ENCODE data around the gene USP40. TPM values are rescaled to one million over a fixed set of nuclear protein-coding genes. Genes with fewer than 3 reads are reported as not detected.

The USP40 gene
- total RNA-seq, 1 experiment from 2014 or later, result 34.9 TPM

DNA sequence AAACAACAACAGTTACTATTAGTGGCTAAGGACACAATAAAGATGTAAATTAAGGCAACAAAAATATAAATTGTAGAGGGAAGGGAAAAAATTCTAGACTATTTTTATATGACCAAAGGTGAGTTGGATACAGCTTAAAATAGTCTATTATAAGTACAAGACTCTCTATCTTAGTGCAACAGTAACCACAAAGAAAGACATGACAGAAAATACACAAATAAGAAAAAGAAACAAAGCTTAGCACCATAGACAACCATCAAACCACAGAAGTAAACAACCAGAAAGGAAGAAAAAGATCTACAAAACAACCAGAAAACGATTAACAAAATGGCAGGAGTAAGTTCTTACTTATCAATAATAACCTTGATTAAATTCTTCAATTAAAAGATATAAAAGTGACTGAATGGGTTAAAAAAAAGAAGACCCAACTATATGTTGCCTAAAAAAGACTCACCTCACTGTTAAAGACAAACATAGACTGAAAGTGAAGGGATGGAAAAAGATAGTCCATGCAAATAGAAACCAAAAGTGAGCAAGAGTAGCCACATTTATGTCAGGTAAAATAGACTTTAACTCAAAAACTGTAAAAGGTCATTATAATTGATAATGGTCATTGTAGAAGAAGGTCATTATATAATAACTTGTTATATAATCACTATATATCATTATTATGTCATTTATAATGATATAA lies 62.5 kb downstream of the USP40 start:
- POLR2A ChIA-PET, result no interaction called here
- H3K4me3 ChIP-seq (replicated peaks in 1 of 2; ENCODE audit: low read depth in 1 of 2, low read length in 2 of 2), result no peak overlapping the region
- no TSS peak for BruUV-seq (replicated peaks)
- no peak overlapping the region for H2AFZ ChIP-seq (ENCODE audit: low read depth, low read length, poor library complexity, severe bottlenecking)
- no peak overlapping the region for H3K27ac ChIP-seq (ENCODE audit: low read depth, low read length)
- H3K9me3 ChIP-seq (ENCODE audit: control insufficient read depth in 1 of 2, insufficient read depth in 1 of 2, low read depth in 1 of 2, low read length in 2 of 2), result 0 out of 4 replicates have a peak, but pooled peaks cover 0 to 5% of the 10 kb centered on the region in 2 experiments
- no peak for ATAC-seq
- intact Hi-C loops (cut with micrococcal nuclease), result no loop called here
- H3K9ac ChIP-seq (ENCODE audit: low read length), result no peak overlapping the region
- no peaks in the 10 kb centered on the region for H3K27me3 ChIP-seq (ENCODE audit: insufficient read depth, low read length)
- TF ChIP-seq, protein P1, sequence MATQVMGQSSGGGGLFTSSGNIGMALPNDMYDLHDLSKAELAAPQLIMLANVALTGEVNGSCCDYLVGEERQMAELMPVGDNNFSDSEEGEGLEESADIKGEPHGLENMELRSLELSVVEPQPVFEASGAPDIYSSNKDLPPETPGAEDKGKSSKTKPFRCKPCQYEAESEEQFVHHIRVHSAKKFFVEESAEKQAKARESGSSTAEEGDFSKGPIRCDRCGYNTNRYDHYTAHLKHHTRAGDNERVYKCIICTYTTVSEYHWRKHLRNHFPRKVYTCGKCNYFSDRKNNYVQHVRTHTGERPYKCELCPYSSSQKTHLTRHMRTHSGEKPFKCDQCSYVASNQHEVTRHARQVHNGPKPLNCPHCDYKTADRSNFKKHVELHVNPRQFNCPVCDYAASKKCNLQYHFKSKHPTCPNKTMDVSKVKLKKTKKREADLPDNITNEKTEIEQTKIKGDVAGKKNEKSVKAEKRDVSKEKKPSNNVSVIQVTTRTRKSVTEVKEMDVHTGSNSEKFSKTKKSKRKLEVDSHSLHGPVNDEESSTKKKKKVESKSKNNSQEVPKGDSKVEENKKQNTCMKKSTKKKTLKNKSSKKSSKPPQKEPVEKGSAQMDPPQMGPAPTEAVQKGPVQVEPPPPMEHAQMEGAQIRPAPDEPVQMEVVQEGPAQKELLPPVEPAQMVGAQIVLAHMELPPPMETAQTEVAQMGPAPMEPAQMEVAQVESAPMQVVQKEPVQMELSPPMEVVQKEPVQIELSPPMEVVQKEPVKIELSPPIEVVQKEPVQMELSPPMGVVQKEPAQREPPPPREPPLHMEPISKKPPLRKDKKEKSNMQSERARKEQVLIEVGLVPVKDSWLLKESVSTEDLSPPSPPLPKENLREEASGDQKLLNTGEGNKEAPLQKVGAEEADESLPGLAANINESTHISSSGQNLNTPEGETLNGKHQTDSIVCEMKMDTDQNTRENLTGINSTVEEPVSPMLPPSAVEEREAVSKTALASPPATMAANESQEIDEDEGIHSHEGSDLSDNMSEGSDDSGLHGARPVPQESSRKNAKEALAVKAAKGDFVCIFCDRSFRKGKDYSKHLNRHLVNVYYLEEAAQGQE (IDR thresholded peaks at IDR 0.05; ENCODE audit: low read depth), result no peak
- TF ChIP-seq CBX3 (IDR thresholded peaks at IDR 0.05; ENCODE audit: low read depth) (no peak), CTCF (IDR thresholded peaks at IDR 0.05 in 2 of 3, conservative IDR thresholded peaks at IDR 0.05 in 1 of 3; ENCODE audit: borderline replicate concordance in 1 of 3, insufficient read depth in 1 of 3, low read depth in 2 of 3, low read length in 2 of 3) (no peak), ZFX (IDR thresholded peaks at IDR 0.05) (no peak), CEBPB (IDR thresholded peaks at IDR 0.05; ENCODE audit: low read depth) (no peak), FOSL1 (IDR thresholded peaks at IDR 0.05; ENCODE audit: low read depth) (no peak), EZH2phosphoT487 (IDR thresholded peaks at IDR 0.05; ENCODE audit: borderline replicate concordance) (no peak), JUND (IDR thresholded peaks at IDR 0.05) (no peak), YY1 (IDR thresholded peaks at IDR 0.05; ENCODE audit: extremely low read depth, insufficient replicate concordance, low read depth, low read length) (no peak), MAX (IDR thresholded peaks at IDR 0.05) (no peak), TCF7L2 (IDR thresholded peaks at IDR 0.05; ENCODE audit: borderline replicate concordance, extremely low read depth, insufficient read depth, insufficient read length) (no peak), EZH2 (IDR thresholded peaks at IDR 0.05) (no peak), EGR1 (IDR thresholded peaks at IDR 0.05; ENCODE audit: low read depth) (no peak)
- TF ChIP-seq, protein P2, sequence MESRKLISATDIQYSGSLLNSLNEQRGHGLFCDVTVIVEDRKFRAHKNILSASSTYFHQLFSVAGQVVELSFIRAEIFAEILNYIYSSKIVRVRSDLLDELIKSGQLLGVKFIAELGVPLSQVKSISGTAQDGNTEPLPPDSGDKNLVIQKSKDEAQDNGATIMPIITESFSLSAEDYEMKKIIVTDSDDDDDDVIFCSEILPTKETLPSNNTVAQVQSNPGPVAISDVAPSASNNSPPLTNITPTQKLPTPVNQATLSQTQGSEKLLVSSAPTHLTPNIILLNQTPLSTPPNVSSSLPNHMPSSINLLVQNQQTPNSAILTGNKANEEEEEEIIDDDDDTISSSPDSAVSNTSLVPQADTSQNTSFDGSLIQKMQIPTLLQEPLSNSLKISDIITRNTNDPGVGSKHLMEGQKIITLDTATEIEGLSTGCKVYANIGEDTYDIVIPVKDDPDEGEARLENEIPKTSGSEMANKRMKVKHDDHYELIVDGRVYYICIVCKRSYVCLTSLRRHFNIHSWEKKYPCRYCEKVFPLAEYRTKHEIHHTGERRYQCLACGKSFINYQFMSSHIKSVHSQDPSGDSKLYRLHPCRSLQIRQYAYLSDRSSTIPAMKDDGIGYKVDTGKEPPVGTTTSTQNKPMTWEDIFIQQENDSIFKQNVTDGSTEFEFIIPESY (IDR thresholded peaks at IDR 0.05; ENCODE audit: extremely low read depth, insufficient replicate concordance, low read length), result no peak
- TF ChIP-seq, protein P3, sequence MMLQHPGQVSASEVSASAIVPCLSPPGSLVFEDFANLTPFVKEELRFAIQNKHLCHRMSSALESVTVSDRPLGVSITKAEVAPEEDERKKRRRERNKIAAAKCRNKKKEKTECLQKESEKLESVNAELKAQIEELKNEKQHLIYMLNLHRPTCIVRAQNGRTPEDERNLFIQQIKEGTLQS (IDR thresholded peaks at IDR 0.05), result no peak
- no peaks in the 10 kb centered on the region for H3K9me2 ChIP-seq (ENCODE audit: insufficient read depth)
- H3K4me1 ChIP-seq (ENCODE audit: control insufficient read depth in 1 of 2, insufficient read depth in 2 of 2, low read length in 2 of 2), result no peaks in the 10 kb centered on the region
- H3K4me2 ChIP-seq (ENCODE audit: low read length), result no peak overlapping the region
- no peaks in the 10 kb centered on the region for H4K20me1 ChIP-seq (ENCODE audit: insufficient read depth)
- DNase-seq (ENCODE audit: low read depth, low spot score), result no peak
- H3K79me2 ChIP-seq (ENCODE audit: insufficient read depth, low read length), result no peaks in the 10 kb centered on the region
- H3K36me3 ChIP-seq (ENCODE audit: control insufficient read depth in 1 of 2, insufficient read depth in 2 of 2, low read length in 2 of 2), result peaks cover 0 to 6% of the 10 kb centered on the region in 2 experiments; a peak in 1 of 4 replicates
- RAD21 ChIA-PET (ENCODE audit: low non-redundant PET in 1 of 2, low total read pairs in 2 of 2, uncharacterized antibody in 2 of 2, unreplicated experiment in 2 of 2), result no interaction called here
- CTCF ChIA-PET, result no interaction called here

Measured in HCT116 (cell line).